Measurements from ENCODE around the gene CDC42.

Gene CDC42

DNA sequence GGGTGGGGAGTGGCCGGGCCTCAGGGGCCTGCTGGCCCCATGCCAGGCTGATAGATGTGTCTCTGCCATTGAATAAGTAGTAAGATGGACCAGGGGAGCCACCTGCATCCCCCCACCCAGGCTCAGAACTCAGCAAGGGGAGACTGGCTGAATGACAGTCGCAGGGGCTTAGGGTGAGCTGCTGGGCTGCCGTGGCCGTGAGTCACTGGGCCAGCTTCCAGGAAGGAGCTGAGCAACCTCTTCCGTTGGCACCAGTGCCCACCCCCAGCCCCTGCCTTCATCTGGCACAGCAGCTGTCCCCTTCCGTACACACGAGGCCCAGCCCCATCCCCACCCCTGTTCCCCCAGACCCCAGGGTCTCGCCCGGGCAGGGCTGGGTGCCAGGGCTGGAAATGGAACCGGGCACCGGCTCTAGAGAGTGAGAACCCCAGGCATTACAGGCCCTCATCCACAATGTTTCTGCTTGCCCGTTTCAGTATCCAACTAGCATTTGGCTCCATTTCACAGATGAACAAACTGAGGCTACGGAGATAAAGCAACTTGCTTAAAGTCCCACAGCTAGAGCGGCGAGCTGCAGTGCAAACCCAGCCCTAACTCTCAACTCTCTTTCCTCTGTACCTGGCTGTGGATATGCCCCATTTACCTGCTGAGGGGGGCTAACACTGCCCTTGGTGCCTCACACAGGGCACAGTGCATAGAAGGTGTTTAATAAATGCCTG lies 80.2 kb downstream of the CDC42 start:
- DNase-seq: no peak

DNA sequence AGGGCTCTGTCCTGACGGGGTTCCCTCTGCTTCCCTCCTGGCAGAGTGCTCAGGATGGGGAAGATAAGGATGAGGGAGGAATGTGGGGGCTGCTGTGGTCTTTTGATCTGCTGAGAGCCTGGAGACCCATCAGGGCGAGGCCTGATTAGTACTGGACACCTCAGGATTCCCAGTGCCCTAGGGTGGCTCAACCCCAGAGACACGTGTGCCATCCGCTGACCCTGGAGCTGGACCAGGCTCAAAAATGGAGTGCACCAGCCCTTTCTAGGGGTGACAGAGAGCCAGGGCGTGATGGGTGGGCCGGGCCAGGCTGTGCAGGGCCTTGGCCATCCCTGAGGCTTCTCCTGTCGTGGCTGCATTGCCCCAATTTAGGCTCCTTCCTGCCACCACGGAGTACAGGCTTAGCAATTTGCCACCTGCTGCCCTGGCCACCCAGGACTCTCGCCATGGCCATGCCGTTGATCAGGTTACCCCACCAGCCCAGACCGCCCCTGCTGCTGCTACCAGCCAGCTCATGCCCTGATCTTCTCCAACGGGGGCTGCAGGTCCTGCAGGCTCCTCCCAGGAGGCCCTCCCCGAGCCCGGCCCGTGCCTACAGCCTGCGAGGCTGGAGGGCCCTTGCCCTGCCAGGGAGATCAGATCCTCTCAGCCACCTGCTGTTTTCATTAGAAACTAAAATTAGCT lies 80.9 kb downstream of the CDC42 start:
- DNase-seq: no peak

DNA sequence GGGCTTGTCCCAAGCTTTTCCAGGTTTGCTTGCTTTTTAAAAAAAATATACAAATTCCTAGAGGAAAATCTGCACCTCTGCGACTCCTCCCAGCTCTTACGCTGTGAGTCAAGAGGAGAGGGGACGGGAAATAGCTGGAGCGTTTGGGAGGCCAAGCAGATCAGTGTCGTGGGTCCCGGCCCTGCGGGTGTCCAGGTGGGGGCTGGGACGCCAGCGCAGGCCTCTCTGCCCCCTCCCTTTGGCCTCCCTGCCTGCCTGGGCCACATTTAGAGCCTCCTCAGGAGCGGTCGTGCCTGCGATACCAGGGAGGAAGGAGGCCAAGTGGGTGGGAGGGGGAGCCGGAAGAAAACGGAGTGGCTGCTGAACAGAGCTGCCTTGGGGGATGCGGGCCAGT lies 81.4 kb downstream of the CDC42 start:
- DNase-seq: no peak

DNA sequence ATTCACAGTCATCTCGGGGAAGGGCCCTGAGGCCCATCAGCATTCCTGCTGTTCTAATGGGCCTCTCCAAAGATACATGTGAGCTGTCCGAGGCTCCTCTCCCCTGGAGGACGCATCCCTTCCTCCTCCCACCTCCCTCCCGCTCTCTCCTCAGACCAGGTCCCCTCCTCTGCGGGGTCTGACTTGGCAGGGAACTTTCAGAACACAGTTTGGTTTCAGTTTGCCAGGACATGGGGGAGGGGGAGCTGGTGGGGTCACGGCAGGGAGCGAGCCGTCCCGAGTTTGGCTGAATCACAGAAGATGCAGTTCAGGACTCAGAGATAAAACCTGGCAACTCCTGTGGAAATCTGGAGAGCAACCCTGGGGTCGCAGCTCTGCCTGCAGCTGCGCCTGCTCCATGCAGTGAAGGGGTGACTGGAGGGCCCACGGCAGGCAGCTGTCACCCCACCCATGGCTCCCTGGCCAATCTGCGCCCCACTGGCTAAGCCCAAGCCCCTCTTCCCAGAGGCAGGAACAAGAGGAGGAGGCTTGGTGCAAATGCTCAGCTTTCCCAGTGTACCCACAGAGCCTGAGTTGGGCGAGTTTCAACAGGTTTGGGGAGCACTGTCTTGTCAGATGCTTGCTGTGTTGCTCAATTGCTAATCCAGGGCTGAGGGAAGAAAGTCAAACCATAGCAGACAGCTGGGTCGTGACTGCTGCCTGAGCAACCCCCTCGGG lies 84.7 kb downstream of the CDC42 start:
- DNase-seq: no peak

DNA sequence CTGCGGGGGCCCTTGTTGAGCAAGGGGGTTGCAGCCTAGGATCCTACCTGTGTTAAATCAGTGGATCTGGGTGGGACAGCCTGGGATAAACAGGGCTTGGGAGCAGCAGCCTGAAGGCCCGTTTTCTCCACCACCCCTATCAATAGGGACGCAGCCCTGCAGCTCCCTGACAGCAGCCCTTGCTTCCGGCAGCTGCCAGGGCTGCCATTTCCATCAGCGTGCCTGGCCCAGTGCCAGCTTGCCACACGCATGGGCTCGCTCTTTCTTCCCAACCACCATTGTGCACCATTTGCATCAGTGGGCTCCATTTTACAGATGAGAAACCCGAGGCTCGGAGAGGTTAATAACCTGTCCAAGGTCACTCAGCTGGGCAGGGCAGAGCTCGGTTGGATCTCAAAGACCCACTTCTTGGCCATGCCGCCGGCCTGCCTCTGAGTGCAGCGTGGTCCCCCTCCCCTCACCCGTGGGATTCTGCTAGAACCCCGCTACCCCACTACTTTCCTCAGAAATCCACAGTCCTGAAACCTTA lies 86.6 kb downstream of the CDC42 start:
- DNase-seq: no peak

DNA sequence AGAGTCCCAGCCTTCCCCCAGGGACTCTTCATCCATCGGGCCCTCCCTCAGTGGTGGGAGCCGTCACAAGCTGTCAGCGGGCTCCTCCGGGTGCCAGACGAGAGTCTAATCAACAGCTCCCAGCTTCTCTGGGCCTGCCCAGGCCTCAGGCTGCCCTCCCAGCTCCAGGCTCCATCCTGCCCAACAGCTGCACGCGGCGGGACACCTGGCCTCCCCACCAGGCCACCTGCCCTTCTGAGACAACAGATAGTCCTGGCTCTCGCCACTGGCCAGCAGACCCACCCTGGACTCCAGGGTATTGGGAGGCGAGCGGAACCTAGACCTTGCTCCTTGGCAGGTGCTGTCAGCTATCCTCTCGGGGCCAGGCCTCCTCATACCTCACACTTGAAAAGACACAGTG lies 87.3 kb downstream of the CDC42 start:
- DNase-seq: no peak
